Liver (tissue), 9 donors: ENCODE measurements around the gene COL11A2. TPM values are rescaled to one million over a fixed set of nuclear protein-coding genes. Genes with fewer than 3 reads are reported as not detected.

Experiments used
- DNase-seq: peaks from one replicate; pipeline ENCODE4 v3.0.0-alpha.2; 2017; ENCODE audit warnings: low spot score
- H3K27ac ChIP-seq, 2 donors: one replicate each; pipeline ENCODE4 v1.7.0; 2013; ENCODE audit warnings: inconsistent platforms in 2 of 2, low read length in 2 of 2, control low read depth in 1 of 2, low read depth in 1 of 2, mild to moderate bottlenecking in 1 of 2
- H3K27me3 ChIP-seq, 4 donors: one replicate each; pipeline versions ENCODE4 v1.6.1 to v1.7.0; 2013; ENCODE audit warnings: low read length in 3 of 4, inconsistent platforms in 1 of 4, mild to moderate bottlenecking in 1 of 4, moderate library complexity in 1 of 4; ENCODE audit not compliant: control insufficient read depth in 4 of 4, insufficient read depth in 4 of 4
- H3K36me3 ChIP-seq, 4 donors: one replicate each; pipeline versions ENCODE4 v1.6.1 to v1.7.0; 2013; ENCODE audit warnings: low read length in 3 of 4, mild to moderate bottlenecking in 3 of 4, low read depth in 1 of 4, moderate library complexity in 1 of 4; ENCODE audit not compliant: control insufficient read depth in 4 of 4, insufficient read depth in 3 of 4
- H3K4me1 ChIP-seq, 4 donors: one replicate each; pipeline versions ENCODE4 v1.6.1 to v1.7.0; 2013; ENCODE audit warnings: low read length in 3 of 4, mild to moderate bottlenecking in 3 of 4, moderate library complexity in 1 of 4; ENCODE audit not compliant: control insufficient read depth in 4 of 4, insufficient read depth in 4 of 4
- H3K4me3 ChIP-seq, 3 donors: one replicate each; pipeline versions ENCODE4 v1.6.1 to v1.7.0; 2013; ENCODE audit warnings: low read length in 3 of 3, control low read depth in 1 of 3, low read depth in 1 of 3, mild to moderate bottlenecking in 1 of 3
- H3K9ac ChIP-seq, 2 donors: one replicate each; pipeline ENCODE4 v1.7.0; 2013; ENCODE audit warnings: low read length in 2 of 2, mild to moderate bottlenecking in 2 of 2, moderate library complexity in 2 of 2, control low read depth in 1 of 2, low read depth in 1 of 2
- H3K9me3 ChIP-seq, 4 donors: one replicate each; pipeline versions ENCODE4 v1.6.1 to v1.7.0; 2013; ENCODE audit warnings: low read length in 3 of 4; ENCODE audit not compliant: control insufficient read depth in 4 of 4
- EGR1 ChIP-seq, 2 donors: IDR thresholded peaks; 2 replicates each; pipeline ENCODE4 v1.6.1; 2016 to 2018; ENCODE audit warnings: antibody characterized with exemption in 2 of 2, low read depth in 2 of 2
- FOXA1 ChIP-seq: IDR thresholded peaks from 2 replicates; pipeline ENCODE4 v1.6.1; 2016; ENCODE audit warnings: antibody characterized with exemption
- GABPA ChIP-seq, 2 donors: IDR thresholded peaks in 1 of 2; conservative IDR thresholded peaks in 1 of 2; 2 replicates each; pipeline ENCODE4 v1.6.1; 2016; ENCODE audit warnings: antibody characterized with exemption in 2 of 2, mild to moderate bottlenecking in 1 of 2, moderate library complexity in 1 of 2
- HNF4A ChIP-seq, 2 donors: conservative IDR thresholded peaks; 2 replicates each; pipeline ENCODE4 v1.6.1; 2016; ENCODE audit warnings: antibody characterized with exemption in 2 of 2, mild to moderate bottlenecking in 2 of 2
- HNF4G ChIP-seq: IDR thresholded peaks from 2 replicates; pipeline ENCODE4 v1.6.1; 2016; ENCODE audit warnings: antibody characterized with exemption
- JUND ChIP-seq, 2 donors: IDR thresholded peaks; 2 replicates each; pipeline ENCODE4 v1.6.1; 2016; ENCODE audit warnings: antibody characterized with exemption in 2 of 2
- NR2F2 ChIP-seq: IDR thresholded peaks from 2 replicates; pipeline ENCODE4 v1.6.1; 2016; ENCODE audit warnings: antibody characterized with exemption
- RXRA ChIP-seq, 2 donors: IDR thresholded peaks; 2 replicates each; pipeline ENCODE4 v1.6.1; 2017 to 2018; ENCODE audit warnings: antibody characterized with exemption in 2 of 2, mild to moderate bottlenecking in 1 of 2
- SP1 ChIP-seq: IDR thresholded peaks from 2 replicates; pipeline ENCODE4 v1.6.1; 2018; ENCODE audit warnings: antibody characterized with exemption, mild to moderate bottlenecking
- TAF1 ChIP-seq: conservative IDR thresholded peaks from 2 replicates; pipeline ENCODE4 v1.6.1; 2016; ENCODE audit warnings: antibody characterized with exemption, mild to moderate bottlenecking
- YY1 ChIP-seq: IDR thresholded peaks from 2 replicates; pipeline ENCODE4 v1.6.1; 2016; ENCODE audit warnings: antibody characterized with exemption, mild to moderate bottlenecking
- ZBTB33 ChIP-seq: IDR thresholded peaks from 2 replicates; pipeline ENCODE4 v1.6.1; 2016; ENCODE audit warnings: antibody characterized with exemption
- WGBS: extraction: QIAGEN DNeasy Blood & Tissue Kit; methylation state at CpG from one replicate; pipeline ENCODE4 v1.1.7; 2013; 5-methylcytosine and 5-hydroxymethylcytosine counted together
- polyA plus RNA-seq, 2 donors: library from polyadenylated mRNA; stranded (reverse) in 1 of 2; unstranded in 1 of 2; fragments of 200-250 nt in 1 of 2; fragments of >200 nt in 1 of 2; fragmentation: Nextera tagmentation in 1 of 2; extraction: Ambion mirVana in 1 of 2; gene quantifications; one replicate each; pipeline versions ENCODE4 v1.2.1 to v1.2.3, GENCODE V29; 2013 to 2015
- total RNA-seq, 2 donors: library from RNA; depleted of rRNA; stranded (reverse); fragments of >200 nt; gene quantifications; one replicate each; pipeline ENCODE4 v1.2.3, GENCODE V29; 2014
- TF ChIP-seq, protein P1 (sequence below): IDR thresholded peaks from 2 replicates; pipeline ENCODE4 v1.6.1; 2016; ENCODE audit warnings: antibody characterized with exemption
- TF ChIP-seq, protein P2 (sequence below): IDR thresholded peaks from 2 replicates; pipeline ENCODE4 v1.6.1; 2016; ENCODE audit warnings: antibody characterized with exemption, mild to moderate bottlenecking
- TF ChIP-seq, protein P3 (sequence below): IDR thresholded peaks from 2 replicates; pipeline ENCODE4 v1.6.1; 2016; ENCODE audit warnings: antibody characterized with exemption
- donor health status: healthy.
- donor health status: healthy.
- donor health status: healthy.
- donor health status: healthy.
- donor health status: healthy.

Gene COL11A2
- total and polyA plus RNA-seq, 4 donors: 0.15 to 0.59 (median 0.27) TPM

DNA sequence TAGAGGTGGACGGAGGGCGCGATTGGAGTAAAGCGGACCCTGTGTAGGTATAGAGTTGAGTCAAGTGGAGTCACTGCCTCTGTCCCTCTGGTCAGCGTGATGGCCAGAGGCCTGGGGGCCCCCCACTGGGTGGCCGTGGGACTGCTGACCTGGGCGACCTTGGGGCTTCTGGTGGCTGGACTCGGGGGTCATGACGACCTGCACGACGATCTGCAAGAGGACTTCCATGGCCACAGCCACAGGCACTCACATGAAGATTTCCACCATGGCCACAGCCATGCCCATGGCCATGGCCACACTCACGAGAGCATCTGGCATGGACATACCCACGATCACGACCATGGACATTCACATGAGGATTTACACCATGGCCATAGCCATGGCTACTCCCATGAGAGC, 8.9 kb upstream of the COL11A2 start:
- H3K9ac ChIP-seq: peak overlapping the region; percentile 88 to 97
- H3K4me1 ChIP-seq: peaks cover 11 to 72% (median 57%) of the 10 kb centered on the region in 4 donors
- DNase-seq: no peak
- H3K9me3 ChIP-seq: no peaks in the 10 kb centered on the region
- H3K4me3 ChIP-seq: peak overlapping the region; percentile 76 to 82 (median 81)
- H3K27me3 ChIP-seq: no peaks in the 10 kb centered on the region
- TF ChIP-seq EGR1 (IDR thresholded peaks at IDR 0.05; ENCODE audit: low read depth in 2 of 2) (no peak), HNF4A (conservative IDR thresholded peaks at IDR 0.05) (peak in 1 of 2 donors; percentile 19)
- peak overlapping the region; percentile 97 to 98 for H3K27ac ChIP-seq
- WGBS: 1% methylated on average over 14 of the region's 14 CpGs
- H3K36me3 ChIP-seq: peaks cover 3 to 29% (median 18%) of the 10 kb centered on the region in 4 donors

GRCh38 chr6:33200219-33201146, 8.2 kb upstream of the COL11A2 start, which contains the start of the genes RXRB and SLC39A7:
Gene RXRB (minus strand): TSS chr6:33200665. CDS start chr6:33200476, 189 bp downstream.
Gene SLC39A7 (plus strand): TSS chr6:33200867. CDS start chr6:33201246, 379 bp downstream.
- peaks cover 3 to 36% (median 23%) of the 10 kb centered on the region in 4 donors for H3K36me3 ChIP-seq
- peaks cover 11 to 74% (median 61%) of the 10 kb centered on the region in 4 donors for H3K4me1 ChIP-seq
- TF ChIP-seq, protein P1, sequence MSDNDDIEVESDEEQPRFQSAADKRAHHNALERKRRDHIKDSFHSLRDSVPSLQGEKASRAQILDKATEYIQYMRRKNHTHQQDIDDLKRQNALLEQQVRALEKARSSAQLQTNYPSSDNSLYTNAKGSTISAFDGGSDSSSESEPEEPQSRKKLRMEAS: peak; percentile 65
- TF ChIP-seq YY1 (peak; percentile 100), HNF4G (no peak), GABPA (IDR thresholded peaks at IDR 0.05 in 1 of 2, conservative IDR thresholded peaks at IDR 0.05 in 1 of 2) (peak; percentile 59 to 91), SP1 (peak; percentile 68), FOXA1 (no peak), HNF4A (conservative IDR thresholded peaks at IDR 0.05) (peak; percentile 15 to 40), EGR1 (IDR thresholded peaks at IDR 0.05; ENCODE audit: low read depth in 2 of 2) (peak; percentile 68 to 85), NR2F2 (peak; percentile 49), RXRA (IDR thresholded peaks at IDR 0.05) (peak; percentile 84 to 88), JUND (IDR thresholded peaks at IDR 0.05) (no peak), ZBTB33 (peak; percentile 100), TAF1 (peak; percentile 89)
- TF ChIP-seq, protein P2, sequence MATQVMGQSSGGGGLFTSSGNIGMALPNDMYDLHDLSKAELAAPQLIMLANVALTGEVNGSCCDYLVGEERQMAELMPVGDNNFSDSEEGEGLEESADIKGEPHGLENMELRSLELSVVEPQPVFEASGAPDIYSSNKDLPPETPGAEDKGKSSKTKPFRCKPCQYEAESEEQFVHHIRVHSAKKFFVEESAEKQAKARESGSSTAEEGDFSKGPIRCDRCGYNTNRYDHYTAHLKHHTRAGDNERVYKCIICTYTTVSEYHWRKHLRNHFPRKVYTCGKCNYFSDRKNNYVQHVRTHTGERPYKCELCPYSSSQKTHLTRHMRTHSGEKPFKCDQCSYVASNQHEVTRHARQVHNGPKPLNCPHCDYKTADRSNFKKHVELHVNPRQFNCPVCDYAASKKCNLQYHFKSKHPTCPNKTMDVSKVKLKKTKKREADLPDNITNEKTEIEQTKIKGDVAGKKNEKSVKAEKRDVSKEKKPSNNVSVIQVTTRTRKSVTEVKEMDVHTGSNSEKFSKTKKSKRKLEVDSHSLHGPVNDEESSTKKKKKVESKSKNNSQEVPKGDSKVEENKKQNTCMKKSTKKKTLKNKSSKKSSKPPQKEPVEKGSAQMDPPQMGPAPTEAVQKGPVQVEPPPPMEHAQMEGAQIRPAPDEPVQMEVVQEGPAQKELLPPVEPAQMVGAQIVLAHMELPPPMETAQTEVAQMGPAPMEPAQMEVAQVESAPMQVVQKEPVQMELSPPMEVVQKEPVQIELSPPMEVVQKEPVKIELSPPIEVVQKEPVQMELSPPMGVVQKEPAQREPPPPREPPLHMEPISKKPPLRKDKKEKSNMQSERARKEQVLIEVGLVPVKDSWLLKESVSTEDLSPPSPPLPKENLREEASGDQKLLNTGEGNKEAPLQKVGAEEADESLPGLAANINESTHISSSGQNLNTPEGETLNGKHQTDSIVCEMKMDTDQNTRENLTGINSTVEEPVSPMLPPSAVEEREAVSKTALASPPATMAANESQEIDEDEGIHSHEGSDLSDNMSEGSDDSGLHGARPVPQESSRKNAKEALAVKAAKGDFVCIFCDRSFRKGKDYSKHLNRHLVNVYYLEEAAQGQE: peak; percentile 77
- TF ChIP-seq, protein P3, sequence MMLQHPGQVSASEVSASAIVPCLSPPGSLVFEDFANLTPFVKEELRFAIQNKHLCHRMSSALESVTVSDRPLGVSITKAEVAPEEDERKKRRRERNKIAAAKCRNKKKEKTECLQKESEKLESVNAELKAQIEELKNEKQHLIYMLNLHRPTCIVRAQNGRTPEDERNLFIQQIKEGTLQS: no peak
- H3K9ac ChIP-seq: peak within 1 kb of the TSS; percentile 94 to 97
- WGBS: under 1% methylated on average over 68 of the region's 68 CpGs
- peak within 1 kb of the TSS; percentile 97 to 98 for H3K27ac ChIP-seq
- H3K9me3 ChIP-seq: no peaks in the 10 kb centered on the region
- no peaks in the 10 kb centered on the region for H3K27me3 ChIP-seq
- peak; percentile 94 for DNase-seq
- peak within 1 kb of the TSS; percentile 76 to 82 (median 81) for H3K4me3 ChIP-seq
